Bronchial smooth muscle cell (primary cell): ENCODE results near the gene JKAMP. TPM values are rescaled to one million over a fixed set of nuclear protein-coding genes. Genes with fewer than 3 reads are reported as not detected.

ENCODE experiments used
- total RNA-seq: library from RNA; depleted of rRNA; stranded (reverse); fragments of >200 nt; gene quantifications from 2 replicates; pipeline ENCODE4 v1.2.1, GENCODE V29; 2014

JKAMP gene
- total RNA-seq, result 37.3 and 49.2 TPM in 2 replicates

GRCh38 chr14:59483819-59484638 is at the start of gene JKAMP, which contains the start of gene L3HYPDH:
TSS of gene JKAMP (plus strand) at chr14:59484517. CDS start at chr14:59484590, 73 bp downstream.
TSS of gene L3HYPDH (minus strand) at chr14:59484408. CDS start at chr14:59484316, 92 bp downstream.

GRCh38 chr14:59465316-59466135 is 18.8 kb upstream of the JKAMP start, which contains the start of gene GPR135:
TSS of gene GPR135 (minus strand) at chr14:59465380. CDS start at chr14:59465226, 154 bp downstream.

Other genes starting within 250 kb of the JKAMP start
- gene GPR135, start 19.1 kb upstream of the JKAMP start, total RNA-seq, result 0.94 and 1.7 TPM in 2 replicates
- 28.5 and 31.2 TPM in 2 replicates for gene L3HYPDH, start 109 bp upstream of the JKAMP start, total RNA-seq
- gene CCDC175, start 92.3 kb downstream of the JKAMP start, total RNA-seq, result not detected in 2 replicates